ENCODE results near the gene CD53. TPM values are rescaled to one million over a fixed set of nuclear protein-coding genes. Genes with fewer than 3 reads are reported as not detected.
A peak's percentile ranks its signal among the peaks of the same experiment; 100 is the strongest.

CD53 gene
- total RNA-seq, 4 donors from 2014 or later = 6.2 to 11.1 (median 9.3) TPM

- Histone ChIP-seq H3K4me1 (no peaks in the 10 kb centered on the region), H3K36me3 (no peaks in the 10 kb centered on the region), H3K9me3 (no peaks in the 10 kb centered on the region), H3K27ac (no peak overlapping the region), H3K27me3 (no peaks in the 10 kb centered on the region), H3K4me3 (no peak overlapping the region)
- 85% methylated on average over 6 of the region's 6 CpGs for WGBS
- TF ChIP-seq CTCF (IDR thresholded peaks at IDR 0.05) = no peak
- TF ChIP-seq POLR2AphosphoS5 (IDR thresholded peaks at IDR 0.05) = no peak
- no peak for TF ChIP-seq POLR2A (IDR thresholded peaks at IDR 0.05)
- TF ChIP-seq EP300 (IDR thresholded peaks at IDR 0.05) = no peak
- no peak for DNase-seq (ENCODE audit: low spot score in 2 of 2)
These were observed 4.4 kb downstream of the CD53 start for GRCh38 chr1:110877364-110877763.

GRCh38 chr1:110877776-110878175 is 4.8 kb downstream of the CD53 start:
- no peaks in the 10 kb centered on the region for H3K4me1 ChIP-seq
- H3K9me3 ChIP-seq = no peaks in the 10 kb centered on the region
- H3K4me3 ChIP-seq = no peak overlapping the region
- H3K36me3 ChIP-seq = no peaks in the 10 kb centered on the region
- H3K27ac ChIP-seq = no peak overlapping the region
- no peak for DNase-seq (ENCODE audit: low spot score in 2 of 2)
- no peaks in the 10 kb centered on the region for H3K27me3 ChIP-seq
- TF ChIP-seq POLR2AphosphoS5 (IDR thresholded peaks at IDR 0.05) = no peak
- no peak for TF ChIP-seq EP300 (IDR thresholded peaks at IDR 0.05)
- TF ChIP-seq POLR2A (IDR thresholded peaks at IDR 0.05) = no peak
- TF ChIP-seq CTCF (IDR thresholded peaks at IDR 0.05) = no peak
- WGBS = 84% methylated on average over 8 of the region's 8 CpGs

GRCh38 chr1:110878591-110878990 is 5.6 kb downstream of the CD53 start:
- no peaks in the 10 kb centered on the region for H3K36me3 ChIP-seq
- no peak for DNase-seq (ENCODE audit: low spot score in 2 of 2)
- TF ChIP-seq EP300 (IDR thresholded peaks at IDR 0.05) (no peak), CTCF (IDR thresholded peaks at IDR 0.05) (no peak)
- H3K9me3 ChIP-seq = no peaks in the 10 kb centered on the region
- no peak overlapping the region for H3K27ac ChIP-seq
- no peak overlapping the region for H3K4me3 ChIP-seq
- WGBS = 54% methylated on average over 2 of the region's 2 CpGs
- no peaks in the 10 kb centered on the region for H3K27me3 ChIP-seq
- no peaks in the 10 kb centered on the region for H3K4me1 ChIP-seq

- Histone ChIP-seq H3K4me3 (no peak overlapping the region), H3K27me3 (no peaks in the 10 kb centered on the region), H3K4me1 (no peaks in the 10 kb centered on the region), H3K27ac (no peak overlapping the region), H3K36me3 (no peaks in the 10 kb centered on the region), H3K9me3 (no peaks in the 10 kb centered on the region)
- no peak for DNase-seq (ENCODE audit: low spot score in 2 of 2)
- no peak for TF ChIP-seq POLR2AphosphoS5 (IDR thresholded peaks at IDR 0.05)
- no peak for TF ChIP-seq POLR2A (IDR thresholded peaks at IDR 0.05)
- TF ChIP-seq CTCF (IDR thresholded peaks at IDR 0.05) = no peak
- TF ChIP-seq EP300 (IDR thresholded peaks at IDR 0.05) = no peak
- 74% methylated on average over 3 of the region's 3 CpGs for WGBS
These were observed 6.0 kb downstream of the CD53 start for GRCh38 chr1:110878993-110879392.

- WGBS = 50% methylated on average over 7 of the region's 7 CpGs
- Histone ChIP-seq H3K9me3 (no peaks in the 10 kb centered on the region), H3K36me3 (no peaks in the 10 kb centered on the region), H3K27ac (peak overlapping the region; percentile 10), H3K4me3 (no peak overlapping the region), H3K27me3 (no peaks in the 10 kb centered on the region), H3K4me1 (no peaks in the 10 kb centered on the region)
- no peak for DNase-seq (ENCODE audit: low spot score in 2 of 2)
- TF ChIP-seq POLR2A (IDR thresholded peaks at IDR 0.05) (no peak), EP300 (IDR thresholded peaks at IDR 0.05) (no peak), CTCF (IDR thresholded peaks at IDR 0.05) (no peak), POLR2AphosphoS5 (IDR thresholded peaks at IDR 0.05) (no peak)
These were observed 7.0 kb downstream of the CD53 start for GRCh38 chr1:110879758-110880606.

All from suprapubic skin (tissue), 4 donors.